ENCODE measurements around the gene EPS8L3.
A peak's percentile ranks its signal among the peaks of the same experiment; 100 is the strongest.
"Not testable (repeated sequence)": the region's sequence is repeated elsewhere in the genome, so short reads cannot be mapped to it uniquely, and the experiment has no call there.

EPS8L3 gene

DNA sequence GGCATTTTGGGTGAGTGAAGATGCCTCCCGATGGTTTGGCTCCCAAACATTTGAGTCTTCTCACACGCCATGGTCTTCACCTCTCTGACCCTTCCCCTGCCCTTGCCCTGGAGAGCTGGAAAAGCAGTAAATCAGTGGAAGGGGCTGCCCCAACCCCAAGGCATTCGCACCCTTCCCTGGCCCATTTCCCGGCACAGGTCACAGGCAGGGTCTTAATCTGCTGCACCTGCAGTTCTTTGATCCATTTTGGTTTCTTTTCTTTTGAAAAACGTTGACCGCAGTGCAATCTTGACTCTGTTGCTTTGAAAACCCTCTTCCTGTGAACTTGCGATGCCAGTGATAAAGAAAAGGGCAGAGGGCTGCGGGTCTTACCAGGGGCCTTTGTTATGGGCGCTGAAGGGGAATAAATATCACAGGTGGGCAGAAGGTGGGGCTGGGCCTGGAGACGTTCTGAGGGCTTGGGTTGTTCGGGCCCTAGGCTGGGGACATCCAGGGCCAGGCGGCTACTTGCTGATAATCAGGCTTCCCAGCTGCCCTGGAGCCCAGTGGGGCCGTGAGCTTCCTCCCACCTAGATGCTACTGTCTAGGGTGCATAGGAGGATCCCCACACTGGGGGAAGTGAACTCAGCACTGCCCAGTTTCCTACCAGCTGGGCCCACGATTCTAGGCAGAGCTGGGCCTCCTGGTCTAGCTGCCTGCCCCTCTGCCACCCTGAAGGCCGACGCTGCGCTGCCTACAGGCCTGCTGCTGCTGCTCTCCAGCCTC, 38.6 kb upstream of the EPS8L3 start:
- H3K4me1 ChIP-seq (ENCODE audit: control insufficient read depth, insufficient read depth, low read length) = peaks cover 39% of the 10 kb centered on the region
- H3K9ac ChIP-seq (ENCODE audit: low read depth, low read length) = no peak overlapping the region
- no peaks in the 10 kb centered on the region for H3K27me3 ChIP-seq (ENCODE audit: control insufficient read depth, insufficient read depth, low read length)
- H3K9me3 ChIP-seq (replicated peaks; ENCODE audit: low read length) = no peaks in the 10 kb centered on the region
- no peak overlapping the region for H3K4me3 ChIP-seq (ENCODE audit: low read length)
- no peak overlapping the region for H3K4me2 ChIP-seq (ENCODE audit: low read length)
- no peaks in the 10 kb centered on the region for H3K36me3 ChIP-seq (ENCODE audit: insufficient read depth, low read length)

DNA sequence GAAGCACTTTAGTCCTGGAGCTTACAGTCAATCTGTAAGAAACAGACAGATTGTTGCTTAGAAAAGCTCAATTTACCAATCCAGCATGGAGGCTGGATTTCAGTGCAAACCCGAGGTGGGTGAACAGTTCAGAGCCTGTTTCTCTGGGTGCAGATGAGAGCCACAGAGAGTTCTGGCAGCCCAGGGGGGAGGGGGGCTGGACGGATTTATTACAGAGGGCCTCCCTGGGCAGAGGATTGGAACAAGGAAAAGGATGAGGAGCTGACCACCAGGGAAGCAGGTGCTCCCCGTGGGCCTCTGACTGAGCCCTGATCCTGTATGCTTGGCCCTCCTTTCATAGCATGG, 38.0 kb upstream of the EPS8L3 start:
- Histone ChIP-seq H3K4me1 (ENCODE audit: control insufficient read depth, insufficient read depth, low read length) (peaks cover 38% of the 10 kb centered on the region), H3K4me2 (ENCODE audit: low read length) (no peak overlapping the region), H3K4me3 (ENCODE audit: low read length) (no peak overlapping the region), H3K9ac (ENCODE audit: low read depth, low read length) (no peak overlapping the region), H3K36me3 (ENCODE audit: insufficient read depth, low read length) (no peaks in the 10 kb centered on the region), H3K27me3 (ENCODE audit: control insufficient read depth, insufficient read depth, low read length) (no peaks in the 10 kb centered on the region), H3K9me3 (replicated peaks; ENCODE audit: low read length) (no peaks in the 10 kb centered on the region)

DNA sequence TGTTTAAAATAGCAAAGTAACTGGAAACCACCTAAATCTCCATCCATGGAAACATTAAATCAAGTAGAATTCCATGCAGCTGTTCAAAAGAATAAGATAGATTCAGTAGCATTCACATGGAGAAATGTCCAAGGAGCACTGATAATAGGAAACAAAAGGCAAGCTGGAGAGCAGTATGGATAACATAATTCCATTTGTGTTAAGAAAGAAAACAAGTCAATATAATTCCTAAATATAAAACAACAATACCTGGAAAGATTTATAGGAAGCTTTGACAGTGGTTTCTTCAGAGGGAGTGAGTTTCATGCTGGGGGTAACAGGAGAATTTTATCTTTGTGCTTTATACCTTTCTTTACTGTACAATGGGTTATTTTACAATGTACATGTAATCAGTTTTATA, 36.6 kb upstream of the EPS8L3 start:
- Histone ChIP-seq H3K9me3 (replicated peaks; ENCODE audit: low read length) (no peaks in the 10 kb centered on the region), H3K9ac (ENCODE audit: low read depth, low read length) (no peak overlapping the region), H3K4me2 (ENCODE audit: low read length) (no peak overlapping the region), H3K27me3 (ENCODE audit: control insufficient read depth, insufficient read depth, low read length) (no peaks in the 10 kb centered on the region), H3K4me3 (ENCODE audit: low read length) (no peak overlapping the region), H3K36me3 (ENCODE audit: insufficient read depth, low read length) (no peaks in the 10 kb centered on the region), H3K4me1 (ENCODE audit: control insufficient read depth, insufficient read depth, low read length) (peaks cover 36% of the 10 kb centered on the region)

GRCh38 chr1:109799445-109799844, 35.7 kb upstream of the EPS8L3 start:
- no peak overlapping the region for H3K9ac ChIP-seq (ENCODE audit: low read depth, low read length)
- H3K27me3 ChIP-seq (ENCODE audit: control insufficient read depth, insufficient read depth, low read length) = no peaks in the 10 kb centered on the region
- no peak overlapping the region for H3K4me3 ChIP-seq (ENCODE audit: low read length)
- H3K4me1 ChIP-seq (ENCODE audit: control insufficient read depth, insufficient read depth, low read length) = peaks cover 36% of the 10 kb centered on the region
- no peak overlapping the region for H3K4me2 ChIP-seq (ENCODE audit: low read length)
- H3K36me3 ChIP-seq (ENCODE audit: insufficient read depth, low read length) = no peaks in the 10 kb centered on the region
- H3K9me3 ChIP-seq (replicated peaks; ENCODE audit: low read length) = no peaks in the 10 kb centered on the region

GRCh38 chr1:109797303-109797595, 33.5 kb upstream of the EPS8L3 start:
- not testable (repeated sequence) for H3K4me2 ChIP-seq (ENCODE audit: low read length); H3K9ac ChIP-seq (ENCODE audit: low read depth, low read length); H3K4me3 ChIP-seq (ENCODE audit: low read length); H3K36me3 ChIP-seq (ENCODE audit: insufficient read depth, low read length); H3K27me3 ChIP-seq (ENCODE audit: control insufficient read depth, insufficient read depth, low read length); H3K9me3 ChIP-seq (replicated peaks; ENCODE audit: low read length)
- peaks cover 37% of the 10 kb centered on the region for H3K4me1 ChIP-seq (ENCODE audit: control insufficient read depth, insufficient read depth, low read length)

- Histone ChIP-seq H3K4me1 (ENCODE audit: control insufficient read depth, insufficient read depth, low read length) (peaks cover 43% of the 10 kb centered on the region), H3K36me3 (ENCODE audit: insufficient read depth, low read length) (no peaks in the 10 kb centered on the region), H3K4me3 (ENCODE audit: low read length) (peak overlapping the region; percentile 45), H3K4me2 (ENCODE audit: low read length) (peak overlapping the region; percentile 57), H3K27me3 (ENCODE audit: control insufficient read depth, insufficient read depth, low read length) (no peaks in the 10 kb centered on the region), H3K9ac (ENCODE audit: low read depth, low read length) (no peak overlapping the region), H3K9me3 (replicated peaks; ENCODE audit: low read length) (no peaks in the 10 kb centered on the region)
Measured at GRCh38 chr1:109796484-109797302, 33.0 kb upstream of the EPS8L3 start.

GRCh38 chr1:109794319-109795132, 30.8 kb upstream of the EPS8L3 start:
- Histone ChIP-seq H3K4me3 (ENCODE audit: low read length) (no peak overlapping the region), H3K9ac (ENCODE audit: low read depth, low read length) (no peak overlapping the region), H3K36me3 (ENCODE audit: insufficient read depth, low read length) (no peaks in the 10 kb centered on the region), H3K27me3 (ENCODE audit: control insufficient read depth, insufficient read depth, low read length) (no peaks in the 10 kb centered on the region), H3K4me2 (ENCODE audit: low read length) (peak overlapping the region; percentile 15), H3K9me3 (replicated peaks; ENCODE audit: low read length) (no peaks in the 10 kb centered on the region), H3K4me1 (ENCODE audit: control insufficient read depth, insufficient read depth, low read length) (peaks cover 45% of the 10 kb centered on the region)

DNA sequence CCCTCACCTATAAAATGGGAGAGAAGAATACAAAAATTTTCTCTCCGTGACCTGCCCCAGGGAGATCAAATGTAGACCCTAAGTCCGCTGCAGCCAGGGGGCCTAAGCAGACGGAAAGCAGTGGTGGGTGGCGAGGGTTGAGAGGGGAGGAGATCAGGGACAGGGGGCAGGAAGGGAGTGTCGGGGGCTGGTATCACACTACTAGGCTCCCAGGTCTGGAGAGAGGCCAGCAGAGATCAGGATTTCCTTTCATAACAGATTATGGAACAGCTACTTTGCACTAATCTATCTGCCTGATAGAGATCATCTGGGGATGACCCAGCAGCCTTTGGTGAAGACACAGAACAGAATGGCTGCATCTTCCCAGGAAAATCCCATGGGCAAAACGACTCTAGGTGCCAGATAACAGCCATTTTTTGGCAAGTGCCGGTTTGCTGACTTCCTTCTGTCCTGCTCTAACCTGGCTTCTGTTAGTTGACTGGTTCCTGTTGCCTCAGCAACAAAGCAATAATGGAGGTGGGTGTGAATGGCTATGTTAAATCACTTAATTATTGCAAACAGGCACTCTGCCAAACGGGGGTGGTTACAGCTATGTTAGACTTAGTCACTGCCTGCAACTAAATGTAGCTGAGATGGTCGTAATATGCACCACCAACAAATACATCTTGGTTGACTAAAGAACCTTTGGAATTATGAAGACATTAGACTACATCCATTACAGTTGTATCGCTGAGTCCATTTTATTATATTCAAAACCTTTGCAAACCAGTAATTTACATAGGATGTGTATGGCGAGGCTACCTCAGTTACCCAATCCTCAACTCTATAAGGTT, 30.0 kb upstream of the EPS8L3 start:
- Histone ChIP-seq H3K36me3 (ENCODE audit: insufficient read depth, low read length) (no peaks in the 10 kb centered on the region), H3K27me3 (ENCODE audit: control insufficient read depth, insufficient read depth, low read length) (no peaks in the 10 kb centered on the region), H3K4me1 (ENCODE audit: control insufficient read depth, insufficient read depth, low read length) (peaks cover 45% of the 10 kb centered on the region), H3K9me3 (replicated peaks; ENCODE audit: low read length) (no peaks in the 10 kb centered on the region), H3K4me3 (ENCODE audit: low read length) (no peak overlapping the region), H3K9ac (ENCODE audit: low read depth, low read length) (peak overlapping the region; percentile 19), H3K4me2 (ENCODE audit: low read length) (peak overlapping the region; percentile 15)

DNA sequence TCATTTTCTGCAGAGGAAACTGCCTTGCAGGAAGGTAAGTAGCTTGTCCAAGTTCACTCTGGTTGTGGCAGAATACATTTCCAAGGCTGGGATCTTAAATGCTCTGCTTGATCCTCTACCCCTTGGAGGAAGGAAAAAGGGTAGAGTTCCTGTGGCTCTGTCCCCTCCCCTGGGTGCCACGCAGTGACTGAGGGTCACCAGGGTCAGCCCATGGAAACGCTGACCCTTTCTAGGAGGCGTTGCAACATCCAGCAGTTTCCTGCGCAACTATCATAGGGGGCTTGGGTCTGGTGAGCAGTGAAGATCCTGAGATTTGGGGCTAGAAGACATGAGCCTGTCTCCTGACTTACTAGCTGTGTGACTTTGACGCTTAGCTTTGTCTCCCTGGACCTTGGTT, 29.4 kb upstream of the EPS8L3 start:
- H3K36me3 ChIP-seq (ENCODE audit: insufficient read depth, low read length) = no peaks in the 10 kb centered on the region
- H3K4me1 ChIP-seq (ENCODE audit: control insufficient read depth, insufficient read depth, low read length) = peaks cover 45% of the 10 kb centered on the region
- no peaks in the 10 kb centered on the region for H3K9me3 ChIP-seq (replicated peaks; ENCODE audit: low read length)
- H3K4me2 ChIP-seq (ENCODE audit: low read length) = no peak overlapping the region
- H3K9ac ChIP-seq (ENCODE audit: low read depth, low read length) = peak overlapping the region; percentile 19
- no peaks in the 10 kb centered on the region for H3K27me3 ChIP-seq (ENCODE audit: control insufficient read depth, insufficient read depth, low read length)
- no peak overlapping the region for H3K4me3 ChIP-seq (ENCODE audit: low read length)

- Histone ChIP-seq H3K4me3 (ENCODE audit: low read length) (no peak overlapping the region), H3K4me1 (ENCODE audit: control insufficient read depth, insufficient read depth, low read length) (peaks cover 50% of the 10 kb centered on the region), H3K9ac (ENCODE audit: low read depth, low read length) (peak overlapping the region; percentile 27), H3K27me3 (ENCODE audit: control insufficient read depth, insufficient read depth, low read length) (no peaks in the 10 kb centered on the region), H3K36me3 (ENCODE audit: insufficient read depth, low read length) (no peaks in the 10 kb centered on the region), H3K9me3 (replicated peaks; ENCODE audit: low read length) (no peaks in the 10 kb centered on the region), H3K4me2 (ENCODE audit: low read length) (peak overlapping the region; percentile 49)
Measured at GRCh38 chr1:109792056-109792831, 28.5 kb upstream of the EPS8L3 start.

Data from skeletal muscle satellite cell (primary cell).